Colonic mucosa (tissue), 4 donors: ENCODE measurements around the gene SNAP47. TPM values are rescaled to one million over a fixed set of nuclear protein-coding genes. Genes with fewer than 3 reads are reported as not detected.

ENCODE experiments used
- DNase-seq: peaks from one replicate; pipeline ENCODE4 v3.0.0-alpha.2; 2020
- H3K27ac ChIP-seq: fragments of 200-600 bp; one replicate; pipeline ENCODE4 v1.8.0; 2021
- H3K27me3 ChIP-seq: fragments of 200-600 bp; one replicate; pipeline ENCODE4 v1.8.0; 2021
- H3K36me3 ChIP-seq: fragments of 200-600 bp; one replicate; pipeline ENCODE4 v1.8.0; 2021
- H3K4me1 ChIP-seq: fragments of 200-600 bp; one replicate; pipeline ENCODE4 v1.8.0; 2021; ENCODE audit warnings: mild to moderate bottlenecking
- H3K4me3 ChIP-seq: fragments of 200-600 bp; one replicate; pipeline ENCODE4 v1.8.0; 2021
- H3K9ac ChIP-seq, 2 donors: one replicate each; pipeline ENCODE4 v1.7.0; 2013; ENCODE audit warnings: control low read depth in 2 of 2, low read depth in 2 of 2, low read length in 2 of 2
- H3K9me3 ChIP-seq: fragments of 200-600 bp; one replicate; pipeline ENCODE4 v1.8.0; 2021
- CTCF ChIP-seq: fragments of 200-600 bp; IDR thresholded peaks from one replicate; pipeline ENCODE4 v1.8.0; 2022; ENCODE audit warnings: antibody characterized with exemption, mild to moderate bottlenecking
- intact Hi-C: fragments of 100-400 bp; cut with DNase I; formaldehyde crosslinking; loops from one replicate; pipeline ENCODE4 v1.14.1; 2022
- total RNA-seq, 2 donors: library from RNA; stranded (reverse); fragmentation: NEBNext Ultra II Directional in 1 of 2; extraction: Animal tissue kit (Norgen Biotek cat#: 25700) in 1 of 2; gene quantifications; one replicate each; pipeline ENCODE4 v1.2.1, GENCODE V29; 2021
- donor health status: healthy.
- donor health status: DM: no; HTN: no; CAD: no.
- donor health status: DM: no; HTN: no; CAD: no.

The SNAP47 gene
- total RNA-seq, 2 donors from 2014 or later: 19.0 to 28.0 TPM

- H3K9me3 ChIP-seq: no peaks in the 10 kb centered on the region
- H3K4me3 ChIP-seq: no peak overlapping the region
- no peak for TF ChIP-seq CTCF
- no peaks in the 10 kb centered on the region for H3K27me3 ChIP-seq
- H3K9ac ChIP-seq: no peak overlapping the region
- H3K4me1 ChIP-seq: no peaks in the 10 kb centered on the region
- no peaks in the 10 kb centered on the region for H3K36me3 ChIP-seq
- no peak overlapping the region for H3K27ac ChIP-seq
- DNase-seq: no peak
- intact Hi-C loops: no loop called here
Observed at GRCh38 chr1:227805606-227806197, 70.5 kb downstream of the SNAP47 start.

- Histone ChIP-seq H3K9me3 (no peaks in the 10 kb centered on the region), H3K27me3 (no peaks in the 10 kb centered on the region), H3K4me1 (no peaks in the 10 kb centered on the region), H3K36me3 (no peaks in the 10 kb centered on the region), H3K27ac (no peak overlapping the region), H3K9ac (no peak overlapping the region), H3K4me3 (no peak overlapping the region)
- TF ChIP-seq CTCF: no peak
- intact Hi-C loops: no loop called here
- no peak for DNase-seq
Observed at GRCh38 chr1:227808566-227808965, 73.3 kb downstream of the SNAP47 start.

GRCh38 chr1:227809026-227809425 lies 73.8 kb downstream of the SNAP47 start:
- H3K9me3 ChIP-seq: no peaks in the 10 kb centered on the region
- H3K4me3 ChIP-seq: no peak overlapping the region
- H3K27ac ChIP-seq: no peak overlapping the region
- DNase-seq: no peak
- no peaks in the 10 kb centered on the region for H3K27me3 ChIP-seq
- no peaks in the 10 kb centered on the region for H3K4me1 ChIP-seq
- intact Hi-C loops: no loop called here
- H3K36me3 ChIP-seq: no peaks in the 10 kb centered on the region
- H3K9ac ChIP-seq: no peak overlapping the region
- no peak for TF ChIP-seq CTCF

GRCh38 chr1:227813962-227814361 lies 78.7 kb downstream of the SNAP47 start:
- H3K9me3 ChIP-seq: no peaks in the 10 kb centered on the region
- no peak overlapping the region for H3K9ac ChIP-seq
- no peaks in the 10 kb centered on the region for H3K36me3 ChIP-seq
- no peak for TF ChIP-seq CTCF
- intact Hi-C loops: no loop called here
- no peaks in the 10 kb centered on the region for H3K4me1 ChIP-seq
- H3K4me3 ChIP-seq: no peak overlapping the region
- no peaks in the 10 kb centered on the region for H3K27me3 ChIP-seq
- H3K27ac ChIP-seq: no peak overlapping the region
- no peak for DNase-seq

- intact Hi-C loops: no loop called here
Observed at GRCh38 chr1:227815468-227816409, 80.5 kb downstream of the SNAP47 start, which contains the start of gene PRSS38. Gene PRSS38 (plus strand): TSS chr1:227815675. CDS start chr1:227815717, 42 bp downstream.

More at GRCh38 chr1:227815468-227816409, 80.5 kb downstream of the SNAP47 start, which contains the start of gene PRSS38:
- DNase-seq: no peak
- Histone ChIP-seq H3K27me3 (no peaks in the 10 kb centered on the region), H3K27ac (no peak within 1 kb of the TSS), H3K9ac (no peak within 1 kb of the TSS), H3K9me3 (no peaks in the 10 kb centered on the region), H3K36me3 (no peaks in the 10 kb centered on the region), H3K4me3 (no peak within 1 kb of the TSS), H3K4me1 (no peaks in the 10 kb centered on the region)
- TF ChIP-seq CTCF: no peak
